ENCODE results near the gene FGA.
"Not testable (repeated sequence)": the region's sequence is repeated elsewhere in the genome, so short reads cannot be mapped to it uniquely, and the experiment has no call there.

The FGA gene

GRCh38 chr4:154608361-154609252 is 18.1 kb upstream of the FGA start:
- no peak overlapping the region for H3K4me3 ChIP-seq (ENCODE audit: low read length)
- no peaks in the 10 kb centered on the region for H3K36me3 ChIP-seq (ENCODE audit: control insufficient read depth, insufficient read depth, low read length)
- H3K4me1 ChIP-seq (ENCODE audit: control insufficient read depth, insufficient read depth, low read length), result no peaks in the 10 kb centered on the region
- no peak for DNase-seq (ENCODE audit: low read depth, low spot score)
- no peaks in the 10 kb centered on the region for H3K9me3 ChIP-seq (ENCODE audit: control insufficient read depth, insufficient read depth, low read length)
- H3K27ac ChIP-seq (ENCODE audit: low read length), result no peak overlapping the region
- WGBS (ENCODE audit: insufficient coverage, insufficient read length), result no CpG with 5 or more reads among the region's 3 CpGs
- H3K27me3 ChIP-seq (ENCODE audit: control insufficient read depth, insufficient read depth, low read length), result no peaks in the 10 kb centered on the region

- H3K36me3 ChIP-seq (ENCODE audit: control insufficient read depth, insufficient read depth, low read length), result no peaks in the 10 kb centered on the region
- no peak for DNase-seq (ENCODE audit: low read depth, low spot score)
- H3K27ac ChIP-seq (ENCODE audit: low read length), result no peak overlapping the region
- H3K4me1 ChIP-seq (ENCODE audit: control insufficient read depth, insufficient read depth, low read length), result no peaks in the 10 kb centered on the region
- H3K27me3 ChIP-seq (ENCODE audit: control insufficient read depth, insufficient read depth, low read length), result no peaks in the 10 kb centered on the region
- H3K9me3 ChIP-seq (ENCODE audit: control insufficient read depth, insufficient read depth, low read length), result no peaks in the 10 kb centered on the region
- WGBS (ENCODE audit: insufficient coverage, insufficient read length), result no CpG with 5 or more reads among the region's 6 CpGs
- H3K4me3 ChIP-seq (ENCODE audit: low read length), result no peak overlapping the region
These were observed 16.5 kb upstream of the FGA start for GRCh38 chr4:154606728-154607723.

- no peak for DNase-seq (ENCODE audit: low read depth, low spot score)
- no peak overlapping the region for H3K4me3 ChIP-seq (ENCODE audit: low read length)
- no peaks in the 10 kb centered on the region for H3K9me3 ChIP-seq (ENCODE audit: control insufficient read depth, insufficient read depth, low read length)
- no CpG with 5 or more reads among the region's 4 CpGs for WGBS (ENCODE audit: insufficient coverage, insufficient read length)
- H3K36me3 ChIP-seq (ENCODE audit: control insufficient read depth, insufficient read depth, low read length), result no peaks in the 10 kb centered on the region
- no peaks in the 10 kb centered on the region for H3K4me1 ChIP-seq (ENCODE audit: control insufficient read depth, insufficient read depth, low read length)
- no peak overlapping the region for H3K27ac ChIP-seq (ENCODE audit: low read length)
- no peaks in the 10 kb centered on the region for H3K27me3 ChIP-seq (ENCODE audit: control insufficient read depth, insufficient read depth, low read length)
These were observed 14.2 kb upstream of the FGA start for GRCh38 chr4:154604696-154605200.

- no CpG with 5 or more reads among the region's 6 CpGs for WGBS (ENCODE audit: insufficient coverage, insufficient read length)
- no peak for DNase-seq (ENCODE audit: low read depth, low spot score)
- Histone ChIP-seq H3K4me3 (ENCODE audit: low read length) (no peak overlapping the region), H3K9me3 (ENCODE audit: control insufficient read depth, insufficient read depth, low read length) (no peaks in the 10 kb centered on the region), H3K27me3 (ENCODE audit: control insufficient read depth, insufficient read depth, low read length) (no peaks in the 10 kb centered on the region), H3K36me3 (ENCODE audit: control insufficient read depth, insufficient read depth, low read length) (no peaks in the 10 kb centered on the region), H3K27ac (ENCODE audit: low read length) (no peak overlapping the region), H3K4me1 (ENCODE audit: control insufficient read depth, insufficient read depth, low read length) (no peaks in the 10 kb centered on the region)
These were observed 12.7 kb upstream of the FGA start for GRCh38 chr4:154603033-154603943.

- no peak overlapping the region for H3K4me3 ChIP-seq (ENCODE audit: low read length)
- no peak for DNase-seq (ENCODE audit: low read depth, low spot score)
- H3K9me3 ChIP-seq (ENCODE audit: control insufficient read depth, insufficient read depth, low read length), result no peaks in the 10 kb centered on the region
- H3K4me1 ChIP-seq (ENCODE audit: control insufficient read depth, insufficient read depth, low read length), result no peaks in the 10 kb centered on the region
- WGBS (ENCODE audit: insufficient coverage, insufficient read length), result 100% methylated on average over 1 of the region's 1 CpG
- H3K36me3 ChIP-seq (ENCODE audit: control insufficient read depth, insufficient read depth, low read length), result no peaks in the 10 kb centered on the region
- H3K27ac ChIP-seq (ENCODE audit: low read length), result no peak overlapping the region
- H3K27me3 ChIP-seq (ENCODE audit: control insufficient read depth, insufficient read depth, low read length), result no peaks in the 10 kb centered on the region
These were observed 12.0 kb upstream of the FGA start for GRCh38 chr4:154602404-154603020.

GRCh38 chr4:154597798-154598774 is 7.5 kb upstream of the FGA start:
- Histone ChIP-seq H3K4me1 (ENCODE audit: control insufficient read depth, insufficient read depth, low read length) (no peaks in the 10 kb centered on the region), H3K27me3 (ENCODE audit: control insufficient read depth, insufficient read depth, low read length) (no peaks in the 10 kb centered on the region), H3K9me3 (ENCODE audit: control insufficient read depth, insufficient read depth, low read length) (no peaks in the 10 kb centered on the region), H3K27ac (ENCODE audit: low read length) (no peak overlapping the region), H3K36me3 (ENCODE audit: control insufficient read depth, insufficient read depth, low read length) (no peaks in the 10 kb centered on the region), H3K4me3 (ENCODE audit: low read length) (no peak overlapping the region)
- no CpG with 5 or more reads among the region's 7 CpGs for WGBS (ENCODE audit: insufficient coverage, insufficient read length)
- no peak for DNase-seq (ENCODE audit: low read depth, low spot score)

GRCh38 chr4:154597281-154597680 is 6.7 kb upstream of the FGA start:
- not testable (repeated sequence) for H3K36me3 ChIP-seq (ENCODE audit: control insufficient read depth, insufficient read depth, low read length); H3K27me3 ChIP-seq (ENCODE audit: control insufficient read depth, insufficient read depth, low read length); H3K27ac ChIP-seq (ENCODE audit: low read length); H3K4me1 ChIP-seq (ENCODE audit: control insufficient read depth, insufficient read depth, low read length); H3K4me3 ChIP-seq (ENCODE audit: low read length); H3K9me3 ChIP-seq (ENCODE audit: control insufficient read depth, insufficient read depth, low read length); DNase-seq (ENCODE audit: low read depth, low spot score)
- WGBS (ENCODE audit: insufficient coverage, insufficient read length), result no CpG with 5 or more reads among the region's 11 CpGs

GRCh38 chr4:154595807-154596206 is 5.3 kb upstream of the FGA start:
- Histone ChIP-seq H3K4me3 (ENCODE audit: low read length) (no peak overlapping the region), H3K36me3 (ENCODE audit: control insufficient read depth, insufficient read depth, low read length) (no peaks in the 10 kb centered on the region), H3K9me3 (ENCODE audit: control insufficient read depth, insufficient read depth, low read length) (no peaks in the 10 kb centered on the region), H3K27me3 (ENCODE audit: control insufficient read depth, insufficient read depth, low read length) (no peaks in the 10 kb centered on the region), H3K27ac (ENCODE audit: low read length) (no peak overlapping the region), H3K4me1 (ENCODE audit: control insufficient read depth, insufficient read depth, low read length) (no peaks in the 10 kb centered on the region)
- no peak for DNase-seq (ENCODE audit: low read depth, low spot score)

GRCh38 chr4:154594343-154594742 is 3.8 kb upstream of the FGA start:
- H3K27ac ChIP-seq (ENCODE audit: low read length); H3K4me1 ChIP-seq (ENCODE audit: control insufficient read depth, insufficient read depth, low read length); H3K27me3 ChIP-seq (ENCODE audit: control insufficient read depth, insufficient read depth, low read length); DNase-seq (ENCODE audit: low read depth, low spot score); H3K9me3 ChIP-seq (ENCODE audit: control insufficient read depth, insufficient read depth, low read length); H3K4me3 ChIP-seq (ENCODE audit: low read length); H3K36me3 ChIP-seq (ENCODE audit: control insufficient read depth, insufficient read depth, low read length): not testable (repeated sequence)
- WGBS (ENCODE audit: insufficient coverage, insufficient read length), result no CpG with 5 or more reads among the region's 3 CpGs

Measured in iPS DF 6.9 (cell line).